Measurements from ENCODE around the gene TSPEAR.

- TF ChIP-seq POLR2A (IDR thresholded peaks at IDR 0.05) (no peak), CTCF (IDR thresholded peaks at IDR 0.05) (no peak)
Observed at GRCh38 chr21:44463724-44464123, 247.6 kb downstream of the TSPEAR start.
